IPS DF 4.7 (cell line): Measurements from ENCODE around the gene CACNG4.
"Not testable (repeated sequence)": the region's sequence is repeated elsewhere in the genome, so short reads cannot be mapped to it uniquely, and the experiment has no call there.

Experiments used
- DNase-seq: peaks from one replicate; pipeline ENCODE4 v3.0.0-alpha.2; 2013; ENCODE audit warnings: low spot score; ENCODE audit errors: extremely low read depth

Gene CACNG4

DNA sequence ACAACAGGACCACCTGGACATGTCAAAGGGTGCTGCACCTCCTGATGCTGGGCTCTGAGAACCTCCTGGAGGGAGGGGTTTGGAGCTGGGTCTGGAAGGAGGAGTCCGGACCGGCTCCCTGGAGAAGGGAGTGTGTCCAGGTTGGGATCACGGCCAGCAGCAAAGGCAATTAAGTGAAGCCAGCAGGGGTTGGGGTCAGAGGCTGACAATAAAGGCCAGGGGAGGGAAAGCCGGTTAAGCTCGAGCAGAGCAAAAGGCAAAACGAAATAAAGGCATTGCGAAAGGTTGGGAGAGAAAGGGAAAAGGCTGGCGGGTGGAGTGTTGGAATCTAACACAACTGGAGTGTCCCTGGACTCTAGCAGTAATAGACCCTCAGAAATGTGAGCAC lies 992 bp upstream of the CACNG4 start:
- DNase-seq, result no peak

DNA sequence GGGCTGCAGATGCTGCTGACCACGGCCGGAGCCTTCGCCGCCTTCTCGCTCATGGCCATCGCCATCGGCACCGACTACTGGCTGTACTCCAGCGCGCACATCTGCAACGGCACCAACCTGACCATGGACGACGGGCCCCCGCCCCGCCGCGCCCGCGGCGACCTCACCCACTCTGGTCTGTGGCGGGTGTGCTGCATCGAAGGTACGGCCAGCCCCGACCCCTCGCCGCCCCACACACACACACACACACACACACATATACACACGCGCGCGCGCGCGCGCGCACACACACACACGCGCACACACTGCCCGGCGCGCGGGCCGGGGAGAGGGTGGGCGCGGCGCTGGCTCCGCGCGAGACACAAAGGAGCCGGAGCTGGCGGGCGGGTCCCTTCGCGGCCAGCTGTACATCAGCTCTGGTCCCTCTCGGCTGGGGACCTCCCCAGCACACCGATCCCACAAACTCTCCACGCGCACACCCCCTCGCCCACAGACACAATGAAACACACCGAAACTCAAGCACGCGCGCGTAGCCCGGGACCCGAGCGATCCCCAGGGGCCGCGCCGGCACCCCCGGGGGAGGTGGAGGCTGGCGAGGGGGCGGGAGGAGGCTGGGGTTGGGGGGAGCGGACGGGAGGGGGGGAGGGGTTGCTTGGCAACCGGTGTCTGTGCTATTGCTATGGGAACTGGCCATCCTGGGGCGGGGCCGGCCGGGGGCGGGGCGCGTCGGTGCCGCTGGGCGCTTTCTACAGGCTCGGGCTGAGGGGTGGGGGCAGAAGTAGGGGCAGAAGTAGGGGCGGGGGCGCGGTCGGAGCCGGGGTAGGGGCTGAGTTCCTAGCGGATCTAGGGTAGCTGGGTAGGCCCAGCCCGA lies 658 bp downstream of the CACNG4 start:
- DNase-seq, result no peak

DNA sequence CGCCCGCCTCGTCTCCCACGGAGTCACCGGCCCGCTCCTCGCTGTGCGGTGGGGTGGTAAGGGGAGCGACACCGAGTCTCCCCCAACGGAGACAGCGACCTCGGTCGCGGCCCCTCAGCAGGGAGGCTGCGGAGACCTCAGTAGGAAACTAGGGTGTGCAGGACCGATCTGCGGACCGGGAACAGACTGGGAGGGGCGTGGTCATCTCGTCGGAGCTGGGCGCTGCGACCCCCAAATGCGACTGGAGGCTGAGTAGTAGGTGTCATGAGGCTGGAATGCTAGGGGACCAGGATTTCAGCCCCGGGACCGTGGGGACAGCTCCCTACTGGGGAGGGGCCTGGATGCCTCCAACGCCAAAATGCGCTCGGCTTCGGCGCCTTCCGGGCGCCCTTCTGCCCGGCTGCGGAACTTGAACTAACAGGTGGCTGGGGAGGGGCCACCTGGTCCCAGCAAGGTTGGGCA lies 1.3 kb downstream of the CACNG4 start:
- no peak for DNase-seq

DNA sequence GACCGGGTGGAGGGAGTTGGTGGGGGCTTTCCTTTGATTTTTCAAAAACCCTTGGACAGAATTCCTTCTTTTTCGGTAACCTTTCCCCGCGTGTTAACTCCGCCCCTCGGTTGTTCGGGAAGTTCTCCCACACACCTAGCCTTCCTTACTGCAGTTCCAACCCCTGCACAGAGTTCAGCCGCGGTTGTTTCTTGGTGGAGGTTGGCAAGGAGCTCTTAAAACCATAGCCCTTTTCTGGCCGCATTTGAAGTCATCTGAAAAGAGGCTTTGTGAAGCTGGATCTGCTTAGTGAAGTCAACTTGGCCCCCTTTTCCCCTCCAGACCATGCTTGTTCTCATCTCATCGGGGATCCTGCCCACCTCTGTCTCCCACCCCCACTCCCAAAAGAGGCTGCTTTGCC lies 1.8 kb downstream of the CACNG4 start:
- no peak for DNase-seq

DNA sequence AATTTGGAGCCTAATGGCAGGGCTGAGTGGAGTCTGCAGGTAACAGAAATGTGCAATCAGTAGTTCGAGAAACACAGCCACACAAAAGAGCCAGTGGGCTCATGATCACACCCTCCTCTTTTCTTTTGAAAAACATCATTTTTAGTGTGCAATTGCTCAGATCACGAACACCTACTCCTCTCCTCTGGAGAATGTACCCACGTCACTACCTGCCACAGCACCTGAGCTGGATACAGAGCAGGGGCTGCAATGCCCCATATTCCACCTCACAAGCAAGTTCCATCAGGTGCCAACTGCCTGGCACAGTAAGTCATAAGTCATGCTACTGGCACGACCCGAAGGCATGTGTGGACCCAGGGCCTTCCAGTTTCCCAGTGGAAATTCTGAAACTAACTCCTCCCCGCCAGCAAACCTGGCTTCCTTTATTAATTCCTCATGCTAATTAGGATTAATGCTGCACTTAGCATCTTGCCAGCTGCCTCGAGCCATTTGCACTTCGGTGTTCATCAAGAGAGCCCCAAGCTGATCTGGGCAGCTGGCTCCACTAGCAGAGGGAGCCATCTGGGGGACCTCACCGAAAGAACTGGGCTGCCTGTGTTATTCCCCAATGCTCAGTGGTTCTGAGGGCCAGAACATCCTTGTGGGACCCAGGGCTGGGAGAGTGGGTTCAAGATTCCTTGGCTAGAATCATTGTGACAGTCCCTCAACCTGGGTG lies 2.4 kb downstream of the CACNG4 start:
- DNase-seq, result no peak

DNA sequence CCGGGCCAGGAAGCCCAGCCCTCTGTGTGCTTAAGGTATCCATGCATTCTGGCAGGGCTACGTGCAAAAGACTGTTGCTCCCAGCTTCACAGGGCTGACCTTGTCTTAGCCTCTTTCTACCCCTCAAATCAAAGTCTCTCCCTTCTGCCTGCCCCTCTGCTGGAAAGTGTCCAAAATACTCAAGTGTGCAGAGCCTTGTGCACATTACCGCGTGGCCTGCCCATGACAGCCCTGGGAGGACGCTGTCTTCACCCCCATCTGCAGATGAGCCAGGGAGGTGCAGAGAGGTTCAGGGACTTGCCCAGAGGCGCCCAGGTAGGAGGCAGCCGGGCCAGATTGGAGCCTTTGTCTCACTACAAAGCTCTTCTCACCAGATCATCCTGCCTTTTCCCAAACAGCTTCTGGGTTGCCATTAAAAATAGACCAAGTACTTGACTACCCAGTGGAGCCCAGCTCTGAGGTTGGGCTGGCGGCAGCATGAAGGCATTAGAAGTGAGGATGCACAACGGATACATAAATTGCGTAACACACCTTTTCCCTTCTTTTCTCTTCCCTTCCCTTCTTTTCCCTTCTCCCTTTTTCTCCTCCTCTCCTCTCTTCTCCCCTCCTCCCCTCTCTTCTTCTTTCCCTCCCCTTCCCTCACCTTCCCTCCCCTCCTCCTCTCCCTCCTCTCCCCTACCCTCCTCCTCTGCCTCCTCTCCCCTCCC lies 3.5 kb downstream of the CACNG4 start:
- no peak for DNase-seq

DNA sequence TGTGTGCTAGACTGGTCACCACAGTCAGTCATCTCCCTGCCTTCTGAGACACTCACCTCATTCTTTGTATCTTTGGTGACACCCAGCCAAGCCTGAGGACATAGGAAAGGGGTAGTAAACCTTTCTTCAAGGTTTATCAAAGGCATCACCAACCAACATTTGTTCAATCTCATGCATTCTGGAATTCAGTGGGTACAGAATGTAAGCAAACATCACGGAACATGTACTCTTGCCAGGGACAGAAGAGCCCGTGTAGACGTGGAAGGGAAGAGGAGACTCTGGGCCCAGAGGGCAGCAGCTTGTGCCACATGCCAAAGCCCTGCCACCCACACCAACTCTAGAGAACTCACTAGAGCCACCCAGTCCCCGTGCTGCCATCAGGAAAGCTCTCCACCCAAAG lies 4.4 kb downstream of the CACNG4 start:
- DNase-seq, result no peak

DNA sequence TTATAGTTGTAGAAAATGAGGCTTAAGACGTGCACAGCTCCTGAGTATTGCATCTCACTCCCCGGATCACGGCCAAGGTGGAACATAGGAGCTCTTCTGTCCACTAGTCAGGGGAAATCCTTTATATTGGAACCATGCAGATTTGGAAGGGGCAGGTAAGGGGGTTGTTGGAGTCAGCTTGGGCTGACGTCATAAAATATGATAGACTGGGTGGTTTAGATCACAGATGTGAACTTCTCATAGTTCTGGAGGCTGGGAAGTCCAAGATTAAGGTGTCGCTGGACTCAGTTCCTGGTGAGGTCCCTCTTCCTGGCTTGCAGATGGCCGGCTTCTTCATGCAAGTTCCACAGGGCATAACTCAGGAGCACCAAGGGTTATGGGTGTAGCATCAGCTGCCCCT lies 5.6 kb downstream of the CACNG4 start:
- no peak for DNase-seq

DNA sequence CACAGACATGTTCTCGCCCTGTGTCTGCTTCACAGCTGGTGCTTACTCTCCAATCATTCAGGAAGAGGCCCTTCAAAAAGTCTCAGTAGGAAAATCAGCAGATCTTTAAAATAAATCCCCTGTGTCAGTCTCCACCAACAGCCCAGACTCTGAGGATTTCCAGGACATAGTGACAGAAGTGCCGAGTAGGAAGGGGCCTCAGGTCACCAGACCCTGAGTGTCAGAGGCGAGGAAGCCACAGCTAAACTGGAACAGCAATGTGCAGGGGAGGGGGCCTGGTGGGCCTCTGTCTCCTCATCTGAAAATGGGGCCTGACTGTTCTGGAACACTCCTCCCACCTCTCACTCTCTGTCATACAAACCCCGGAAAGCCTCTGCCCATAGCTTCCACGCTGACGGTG lies 6.3 kb downstream of the CACNG4 start:
- no peak for DNase-seq

DNA sequence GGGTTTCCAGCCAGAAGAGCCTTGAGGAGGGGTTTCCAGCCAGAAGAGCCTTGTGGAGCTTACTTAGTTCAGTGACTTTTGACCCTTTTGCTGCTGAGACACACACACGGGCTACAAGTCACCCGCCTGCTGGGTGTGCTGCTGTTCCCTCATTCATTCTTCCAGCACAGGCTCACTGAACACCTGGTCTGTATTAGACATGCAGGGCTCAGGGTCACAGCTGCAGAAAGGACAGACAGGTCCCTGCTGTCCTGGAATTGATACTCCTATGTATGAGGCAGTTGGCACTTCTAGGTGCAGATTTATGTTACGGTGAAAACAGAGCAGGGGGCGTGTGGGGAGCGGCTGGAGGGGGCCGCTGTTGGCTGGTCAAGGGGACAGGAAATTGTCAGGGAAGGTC lies 6.8 kb downstream of the CACNG4 start:
- no peak for DNase-seq

DNA sequence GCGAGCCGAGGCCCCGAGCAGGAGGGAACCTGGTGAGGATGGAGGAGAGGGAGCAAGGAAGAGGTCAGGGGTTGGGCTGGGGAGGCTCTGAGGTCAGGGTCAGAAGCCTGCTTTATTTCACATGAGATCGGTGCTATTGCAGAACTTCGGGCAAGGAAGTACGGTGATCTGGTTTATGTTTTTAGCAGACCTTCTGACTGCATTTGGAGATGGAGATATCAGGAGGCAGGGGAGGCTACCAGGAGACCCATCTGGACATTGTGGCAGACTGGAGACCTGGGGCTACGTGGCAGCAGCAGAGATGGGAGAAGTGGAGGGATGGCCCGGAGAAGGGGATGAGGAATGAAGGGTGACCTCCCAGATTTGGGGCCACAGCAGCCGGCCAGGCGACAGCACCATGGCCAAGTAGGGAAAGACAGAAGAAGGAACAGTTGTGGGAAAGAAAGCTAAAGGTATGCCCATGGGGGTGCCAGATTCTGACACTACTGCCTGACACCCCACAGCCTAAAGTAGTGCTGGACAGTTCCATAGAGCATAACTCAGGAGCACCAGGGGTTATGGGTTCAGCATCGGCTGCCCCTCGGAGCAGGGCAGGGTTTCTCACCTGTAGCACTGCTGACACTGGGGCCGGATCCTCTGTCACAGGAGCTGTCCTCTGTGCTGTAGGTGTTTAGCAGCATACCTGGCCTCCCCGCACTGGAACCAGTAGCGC lies 7.4 kb downstream of the CACNG4 start:
- no peak for DNase-seq

DNA sequence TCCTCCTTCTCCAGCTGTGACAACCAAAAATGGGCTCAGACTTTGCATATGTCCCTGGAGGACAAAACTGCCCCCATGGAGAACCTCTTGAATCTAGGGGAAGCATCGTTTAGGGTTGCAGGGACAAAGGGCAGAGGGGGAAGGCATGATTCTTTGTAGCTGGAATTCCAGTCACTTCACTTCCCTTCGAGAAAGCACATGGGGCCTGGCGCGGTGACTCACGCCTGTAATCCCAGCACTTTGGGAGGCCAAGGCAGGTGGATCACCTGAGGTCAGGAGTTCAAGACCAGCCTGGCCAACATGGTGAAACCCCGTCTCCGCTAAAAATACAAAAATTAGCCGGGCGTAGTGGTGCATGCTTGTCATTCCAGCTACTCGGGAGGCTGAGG lies 7.9 kb downstream of the CACNG4 start:
- not testable (repeated sequence) for DNase-seq

DNA sequence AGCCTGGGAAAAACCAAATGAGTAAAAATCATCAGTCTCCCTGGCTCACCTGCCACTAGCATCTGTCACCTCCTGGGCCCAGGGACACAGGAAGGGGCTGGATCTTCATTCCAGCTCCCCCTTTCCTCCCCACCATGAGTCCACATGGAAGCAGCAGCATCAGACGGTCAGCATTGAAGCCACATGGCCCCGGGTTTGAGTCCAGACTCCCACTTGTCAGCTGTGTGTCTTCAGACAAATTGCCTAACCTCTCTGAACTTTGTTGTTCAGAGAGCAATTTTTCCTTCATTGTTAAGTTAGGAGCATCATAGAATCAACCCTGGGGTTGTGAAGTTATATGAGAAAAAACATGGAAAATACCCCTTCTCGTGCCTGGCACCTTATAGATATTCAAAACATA lies 10.7 kb downstream of the CACNG4 start:
- no peak for DNase-seq

DNA sequence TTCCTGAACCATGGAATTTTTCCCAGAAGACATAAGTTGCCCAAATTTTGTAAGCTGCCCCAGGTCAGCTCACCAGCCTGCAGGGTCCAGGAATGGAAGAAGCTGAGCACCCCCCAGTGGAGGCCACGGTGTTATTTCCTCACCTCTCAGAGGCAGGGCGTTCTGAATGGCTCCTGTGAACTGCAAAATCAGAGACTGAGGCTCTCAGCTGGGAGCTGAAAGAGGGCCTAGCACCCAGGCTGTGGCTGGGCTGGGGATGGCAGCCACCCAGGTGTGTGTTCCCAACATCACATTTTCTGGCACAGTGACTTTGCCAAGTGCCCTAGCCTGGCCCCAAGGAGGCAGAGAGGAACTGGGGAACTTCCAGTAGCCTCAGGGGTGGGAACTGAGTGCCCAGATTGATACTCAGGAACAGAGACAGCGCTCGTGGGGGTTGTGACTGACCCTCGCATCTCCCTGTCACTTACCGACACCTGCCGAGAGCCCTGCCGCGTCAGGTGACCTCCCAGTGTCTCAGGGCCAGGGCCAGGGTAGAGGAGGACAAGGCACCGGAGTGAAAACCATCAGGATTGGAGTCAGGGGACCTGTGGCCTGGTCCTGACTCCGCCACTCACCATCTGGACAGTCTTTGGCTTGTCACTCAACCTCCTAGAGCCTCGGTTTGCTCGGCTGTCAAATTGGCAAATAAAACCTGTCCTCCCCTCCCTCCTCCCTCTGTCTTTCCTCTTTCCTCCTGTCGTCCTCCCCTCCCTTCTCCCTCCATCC lies 11.3 kb downstream of the CACNG4 start:
- DNase-seq, result no peak

DNA sequence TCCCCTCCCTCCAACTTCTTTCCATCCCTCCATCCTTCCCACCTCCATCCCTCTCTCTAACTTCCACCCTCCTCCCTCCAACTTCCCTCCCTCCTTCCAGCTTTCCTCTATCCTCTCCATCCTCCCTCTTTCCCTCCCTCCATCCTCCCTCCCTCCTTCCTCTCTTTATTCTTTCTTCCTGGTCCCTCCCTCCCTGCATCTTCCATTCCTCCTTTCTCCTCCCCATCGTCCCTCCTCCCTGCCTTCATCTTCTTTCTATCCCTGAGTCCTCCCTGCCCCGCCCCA lies 11.8 kb downstream of the CACNG4 start:
- no peak for DNase-seq

DNA sequence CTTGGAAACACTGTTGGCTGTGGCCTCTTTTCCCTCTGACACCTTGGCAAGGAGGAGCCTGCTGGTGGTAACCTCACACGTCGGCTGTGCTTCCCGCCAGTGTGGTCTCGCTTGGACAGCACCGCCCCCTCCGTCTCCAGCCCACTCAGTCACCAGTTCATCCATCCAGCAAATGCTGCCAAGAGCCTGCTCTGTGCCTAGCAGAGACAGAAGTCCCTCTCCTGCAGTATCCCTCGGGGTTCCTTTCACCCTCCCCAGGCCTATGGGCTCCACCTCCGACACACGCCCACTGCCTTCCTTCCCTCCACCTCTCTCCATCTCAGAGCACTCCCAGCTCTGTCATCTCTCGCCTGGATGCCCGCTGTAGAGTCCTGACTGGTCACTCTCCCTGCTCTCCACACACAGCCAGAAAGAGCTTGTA lies 12.3 kb downstream of the CACNG4 start:
- DNase-seq, result no peak

DNA sequence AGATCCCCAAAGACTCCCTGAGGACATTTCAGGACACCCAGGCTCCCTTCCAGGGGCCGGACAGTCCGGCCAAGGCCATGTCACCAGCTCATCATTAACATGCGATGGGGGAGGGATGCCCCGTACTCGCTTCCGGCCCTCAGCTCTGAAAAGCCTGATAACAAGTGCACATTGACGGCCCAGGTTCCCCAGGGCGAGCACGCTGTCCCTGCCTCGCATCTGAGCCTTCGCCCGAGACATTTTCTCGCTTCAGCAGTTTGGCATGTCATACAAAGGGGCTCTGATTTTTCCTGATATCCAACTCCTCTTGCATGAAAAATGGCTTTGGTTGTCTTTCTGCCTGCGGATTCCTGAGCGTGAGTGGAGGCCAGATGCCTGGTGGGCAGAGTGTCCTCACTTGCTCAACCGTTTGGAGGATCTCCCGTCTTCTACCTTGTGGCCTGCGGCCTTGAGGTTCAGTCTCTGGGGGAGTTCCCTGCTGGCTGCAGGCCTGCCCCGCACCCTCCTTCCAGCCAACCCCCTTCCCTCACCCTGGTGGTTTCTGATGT lies 14.1 kb downstream of the CACNG4 start:
- DNase-seq, result no peak

DNA sequence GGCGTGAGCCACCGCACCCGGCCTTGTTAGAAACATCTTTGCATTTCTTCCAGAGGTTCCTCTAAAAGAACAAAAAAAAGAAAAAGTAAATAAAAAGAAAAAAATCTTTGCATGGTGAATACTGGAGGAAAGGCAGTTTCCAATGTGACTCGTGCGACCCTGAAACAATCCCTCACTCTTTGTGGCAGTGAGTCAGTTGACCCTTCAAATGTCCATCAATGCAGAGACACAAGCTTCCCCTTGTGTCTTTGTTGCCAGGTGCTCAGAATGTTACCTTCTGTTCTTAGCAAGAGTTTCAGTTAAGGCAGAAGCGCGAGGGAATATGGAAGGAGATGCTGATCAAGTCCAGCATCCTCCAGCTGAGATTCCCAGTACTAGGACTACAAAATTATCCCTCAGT lies 16.4 kb downstream of the CACNG4 start:
- DNase-seq, result no peak

DNA sequence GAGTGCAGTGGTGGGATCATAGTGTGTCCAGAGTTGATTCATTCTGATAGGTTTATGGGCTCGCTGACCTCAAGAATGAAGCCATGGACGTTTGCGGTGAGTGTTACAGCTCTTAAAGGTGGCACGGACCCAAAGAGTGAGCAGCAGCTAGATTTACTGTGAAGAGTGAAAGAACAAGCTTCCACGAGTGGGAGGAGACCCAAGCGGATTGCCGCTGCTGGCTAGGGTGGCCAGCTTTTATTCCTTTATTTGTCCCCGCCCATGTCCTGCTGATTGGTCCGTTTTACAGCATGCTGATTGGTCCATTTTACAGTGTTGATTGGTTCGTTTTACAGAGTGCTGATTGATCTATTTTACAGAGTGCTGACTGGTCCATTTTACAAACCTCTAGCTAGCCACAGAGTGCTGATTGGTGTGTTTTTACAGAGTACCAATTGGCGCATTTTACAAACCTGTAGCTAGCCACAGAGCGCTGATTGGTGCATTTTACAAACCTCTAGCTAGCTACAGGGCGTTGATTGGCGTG lies 17.5 kb downstream of the CACNG4 start:
- no peak for DNase-seq

DNA sequence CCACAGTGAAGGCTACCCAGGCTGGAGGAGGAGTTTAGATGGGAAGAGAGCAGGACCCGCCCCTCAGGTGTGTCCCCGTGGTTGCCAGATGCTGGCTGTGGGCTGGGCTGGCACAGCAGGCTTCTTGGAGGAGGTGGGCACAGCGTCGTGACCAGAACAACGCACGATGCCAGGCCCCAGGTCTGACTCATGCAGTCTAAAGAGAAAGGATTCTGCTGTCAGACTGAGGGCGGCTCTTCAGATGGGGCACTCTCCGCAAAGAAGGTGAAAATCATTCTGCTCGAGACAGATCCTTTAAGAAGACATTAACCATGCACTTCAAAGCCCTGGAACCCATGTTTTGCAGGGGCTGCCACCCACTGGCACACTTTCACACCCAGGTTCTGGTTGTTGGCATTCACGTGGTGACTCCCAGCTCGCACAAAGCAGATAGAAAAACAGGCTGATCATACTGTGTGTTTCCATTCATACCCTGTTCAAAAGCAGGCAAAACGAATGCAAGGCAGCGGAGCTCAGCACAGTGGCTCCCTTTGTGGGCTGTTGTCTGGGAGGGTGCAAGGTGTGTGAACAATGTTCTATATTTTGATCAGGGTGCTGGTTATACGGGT lies 19.0 kb downstream of the CACNG4 start:
- DNase-seq, result no peak
